ENCODE measurements around the gene SLC30A3.
"Not testable (repeated sequence)": the region's sequence is repeated elsewhere in the genome, so short reads cannot be mapped to it uniquely, and the experiment has no call there.

The SLC30A3 gene

DNA sequence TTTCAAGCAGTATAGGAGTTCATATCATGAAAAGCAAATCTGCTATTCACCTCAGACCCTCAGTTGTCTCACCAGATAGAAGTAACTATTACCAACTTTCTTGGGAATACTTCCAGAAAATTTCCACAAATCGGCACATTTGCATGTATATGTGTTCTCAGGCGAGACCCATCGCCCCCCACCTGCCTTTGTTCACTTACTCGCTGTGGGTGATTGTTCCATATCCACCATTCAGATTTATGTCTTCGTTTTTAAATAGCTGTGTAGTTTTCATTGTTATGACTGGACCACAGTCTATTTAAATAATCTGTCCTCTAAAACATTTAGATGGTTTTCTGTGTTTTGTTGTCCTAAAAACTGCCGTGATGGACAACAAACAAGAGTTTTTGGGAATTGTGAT lies 22.6 kb upstream of the SLC30A3 start:
- in situ Hi-C loops (cut with HindIII; ENCODE audit: low sequenced_read_pairs), result no loop called here

DNA sequence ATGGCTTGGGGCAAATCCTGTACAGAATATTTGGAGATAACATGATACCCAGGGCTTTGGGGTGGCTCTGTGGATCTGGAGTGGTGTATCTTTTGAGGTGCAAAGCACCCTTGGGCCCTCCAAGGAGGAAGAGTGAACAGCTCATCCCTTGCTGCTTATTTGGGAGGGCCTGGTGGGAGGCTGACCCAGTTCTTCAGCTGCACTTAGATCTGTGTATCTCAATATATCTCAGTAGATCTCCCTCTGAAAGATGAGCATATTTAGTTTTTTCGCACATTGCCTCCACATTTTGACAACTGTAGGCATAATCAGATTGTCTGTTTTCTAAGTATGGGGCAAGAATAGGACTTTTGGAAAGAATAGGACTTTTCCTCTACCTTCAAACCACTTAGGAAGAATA lies 22.1 kb upstream of the SLC30A3 start:
- in situ Hi-C loops (cut with HindIII; ENCODE audit: low sequenced_read_pairs), result no loop called here

DNA sequence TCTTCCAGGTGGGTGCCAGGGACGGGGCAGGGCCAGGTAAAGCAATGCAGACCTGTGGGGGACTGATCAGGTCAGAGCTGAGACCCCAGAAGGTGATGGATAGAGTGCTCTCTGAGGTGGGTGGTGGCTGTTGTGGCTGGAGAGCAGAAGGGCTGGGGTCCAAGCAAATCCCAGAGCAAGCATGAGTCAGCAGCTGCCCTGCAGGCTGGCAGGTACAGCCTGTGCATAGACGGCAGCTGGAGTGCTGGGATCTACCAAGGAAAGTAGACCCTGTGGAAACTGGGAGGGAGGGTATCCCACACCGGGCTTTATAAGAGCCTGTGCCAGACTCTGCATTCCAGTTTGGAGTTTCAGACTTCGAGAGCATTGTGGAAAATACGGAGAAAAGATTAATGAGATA lies 20.0 kb upstream of the SLC30A3 start:
- in situ Hi-C loops (cut with HindIII; ENCODE audit: low sequenced_read_pairs), result no loop called here

DNA sequence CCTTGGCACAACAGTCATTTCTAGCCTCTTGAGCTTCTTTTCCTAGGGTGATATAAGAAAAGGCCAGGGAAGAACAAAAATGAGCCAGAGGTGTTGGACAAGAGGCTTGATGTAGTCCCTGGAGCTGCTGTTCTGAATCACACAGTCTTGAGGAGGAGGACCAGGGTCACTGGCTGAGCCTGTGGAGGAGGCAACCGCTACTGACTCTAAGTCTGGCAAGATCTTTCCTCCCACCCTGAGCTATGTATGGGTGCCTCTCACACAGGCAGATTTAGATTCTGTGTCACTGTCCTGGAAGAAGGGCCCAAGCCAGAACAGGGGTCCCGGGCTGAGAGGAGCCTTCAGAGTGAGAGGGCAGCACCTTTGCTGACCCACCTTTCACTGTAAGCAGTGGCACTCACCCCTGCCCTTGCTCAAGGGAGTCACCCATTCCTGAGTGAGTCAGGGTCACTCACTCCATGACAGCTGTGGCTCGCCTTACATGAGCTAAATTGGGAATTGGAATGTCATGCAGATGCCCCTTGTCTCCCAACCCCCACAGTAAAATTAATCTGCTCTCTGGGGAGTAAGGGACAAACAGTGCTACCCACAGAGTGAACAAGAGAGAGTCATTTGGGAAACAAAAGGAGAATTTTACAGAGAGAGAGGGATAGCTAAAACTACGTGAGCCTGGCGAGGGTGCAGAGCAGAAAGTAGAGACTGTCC lies 19.2 kb upstream of the SLC30A3 start, which contains the start of gene TRIM54:
TRIM54 (plus strand) TSS at position 575 of the 705 bp plus-strand sequence. CDS start 303 bp downstream, outside the sequence.
- in situ Hi-C loops (cut with HindIII; ENCODE audit: low sequenced_read_pairs), result no loop called here

DNA sequence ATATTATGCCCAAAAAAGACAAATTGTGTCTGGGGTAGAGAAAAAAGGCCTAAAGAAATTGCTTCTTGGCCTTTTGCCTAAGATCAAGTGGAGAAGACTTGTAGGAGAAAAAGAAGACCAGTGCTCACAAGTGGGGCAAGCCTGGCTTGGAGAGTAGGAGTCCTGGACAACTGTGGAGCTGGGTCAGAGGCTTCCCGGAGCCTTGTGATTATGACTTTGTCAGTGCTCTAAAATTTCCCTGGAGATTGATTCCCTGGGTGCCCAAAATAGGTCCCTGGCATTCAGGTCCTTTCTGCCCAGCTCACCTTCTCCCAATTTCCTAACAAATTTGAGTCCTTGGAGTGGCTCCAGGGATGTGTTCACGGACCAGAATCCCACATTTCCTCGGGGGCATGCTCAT lies 18.6 kb upstream of the SLC30A3 start:
- in situ Hi-C loops (cut with HindIII; ENCODE audit: low sequenced_read_pairs), result no loop called here

DNA sequence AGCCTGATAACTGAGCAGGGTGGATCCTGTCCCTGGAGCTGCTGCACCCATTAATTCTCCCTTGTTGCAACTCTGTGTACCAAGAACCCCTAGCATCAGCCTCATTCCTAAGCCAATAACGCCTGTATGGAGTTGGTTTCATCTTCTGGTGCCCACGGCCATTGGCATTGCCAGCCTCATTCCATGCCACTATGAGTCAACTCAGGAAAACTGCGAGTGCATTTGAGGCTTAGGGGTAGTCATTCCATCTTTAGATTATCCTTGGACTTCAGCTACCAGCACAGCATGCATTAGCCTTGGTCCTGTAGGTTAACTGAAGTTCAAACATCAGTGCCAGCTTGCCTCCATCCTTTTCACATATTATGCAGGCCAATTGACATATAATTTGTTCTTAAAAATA lies 18.0 kb upstream of the SLC30A3 start:
- in situ Hi-C loops (cut with HindIII; ENCODE audit: low sequenced_read_pairs), result no loop called here

DNA sequence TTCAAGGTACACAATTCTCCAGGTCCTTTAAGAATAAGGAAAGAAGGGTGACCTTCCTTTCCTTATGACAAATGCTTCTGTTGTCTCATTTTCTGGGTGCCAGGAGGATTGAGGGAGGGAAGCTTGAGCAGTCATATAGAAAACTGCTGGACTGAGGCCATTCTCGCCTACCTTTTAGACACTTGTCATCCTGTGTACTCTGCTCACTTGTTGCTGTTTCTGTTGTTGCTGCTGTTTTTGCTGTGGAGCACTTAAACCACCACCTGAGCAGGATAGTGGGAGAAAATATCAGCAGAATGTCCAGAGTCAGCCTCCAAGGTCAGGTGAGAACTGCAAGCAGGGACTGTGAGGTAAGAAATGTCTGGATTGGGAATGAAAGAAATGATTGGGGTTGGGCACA lies 15.2 kb upstream of the SLC30A3 start:
- in situ Hi-C loops (cut with HindIII; ENCODE audit: low sequenced_read_pairs), result no loop called here

DNA sequence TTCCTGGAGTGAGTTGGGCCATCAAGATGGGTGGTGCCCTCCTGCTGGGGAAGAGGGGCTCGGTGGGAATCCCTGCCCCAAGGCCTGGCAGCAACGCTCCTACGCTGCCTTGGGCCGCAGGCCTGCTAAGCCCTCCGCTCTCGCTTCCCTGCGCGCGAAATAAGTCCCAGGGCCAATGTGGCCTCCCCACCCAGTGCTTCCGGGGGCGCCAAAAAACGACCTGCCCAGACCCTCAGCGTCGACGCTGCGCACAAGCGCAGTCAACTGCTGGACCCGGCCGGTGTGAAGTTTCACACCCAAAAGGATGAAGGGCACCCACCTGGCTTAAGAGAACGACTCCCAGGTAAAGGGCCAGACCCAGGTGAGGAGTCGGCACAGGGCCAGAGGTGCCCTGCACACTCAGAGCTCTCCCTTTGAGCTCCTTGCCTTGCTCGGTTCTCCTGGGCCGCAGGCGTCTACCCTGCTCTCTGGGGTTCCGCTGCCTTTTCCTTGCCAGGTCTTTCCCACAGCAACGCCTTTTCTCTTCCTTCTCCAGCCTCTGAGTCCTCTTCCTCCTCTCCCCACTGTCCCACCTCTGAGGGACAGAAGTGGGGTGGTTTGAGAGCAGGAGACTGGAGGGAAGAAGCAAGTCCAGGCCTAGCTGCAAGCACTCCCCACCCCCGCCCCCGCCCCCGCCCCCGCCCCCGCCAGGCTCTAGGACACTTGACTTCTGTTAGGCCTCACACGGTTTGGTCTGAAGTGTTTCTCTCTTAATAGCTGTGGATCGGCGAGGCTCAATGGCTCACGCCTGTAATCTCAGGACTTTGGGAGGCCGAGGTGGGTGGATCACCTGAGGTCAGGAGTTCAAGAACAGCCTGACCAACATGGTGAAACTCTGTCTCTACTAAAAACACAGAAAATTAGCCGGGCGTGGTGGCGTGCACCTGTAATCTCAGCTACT lies 12.6 kb upstream of the SLC30A3 start, which contains the start of gene DNAJC5G:
DNAJC5G (plus strand) TSS at position 223 of the 940 bp plus-strand sequence. CDS start 1,296 bp downstream, outside the sequence.
- in situ Hi-C loops (cut with HindIII; ENCODE audit: low sequenced_read_pairs), result no loop called here

DNA sequence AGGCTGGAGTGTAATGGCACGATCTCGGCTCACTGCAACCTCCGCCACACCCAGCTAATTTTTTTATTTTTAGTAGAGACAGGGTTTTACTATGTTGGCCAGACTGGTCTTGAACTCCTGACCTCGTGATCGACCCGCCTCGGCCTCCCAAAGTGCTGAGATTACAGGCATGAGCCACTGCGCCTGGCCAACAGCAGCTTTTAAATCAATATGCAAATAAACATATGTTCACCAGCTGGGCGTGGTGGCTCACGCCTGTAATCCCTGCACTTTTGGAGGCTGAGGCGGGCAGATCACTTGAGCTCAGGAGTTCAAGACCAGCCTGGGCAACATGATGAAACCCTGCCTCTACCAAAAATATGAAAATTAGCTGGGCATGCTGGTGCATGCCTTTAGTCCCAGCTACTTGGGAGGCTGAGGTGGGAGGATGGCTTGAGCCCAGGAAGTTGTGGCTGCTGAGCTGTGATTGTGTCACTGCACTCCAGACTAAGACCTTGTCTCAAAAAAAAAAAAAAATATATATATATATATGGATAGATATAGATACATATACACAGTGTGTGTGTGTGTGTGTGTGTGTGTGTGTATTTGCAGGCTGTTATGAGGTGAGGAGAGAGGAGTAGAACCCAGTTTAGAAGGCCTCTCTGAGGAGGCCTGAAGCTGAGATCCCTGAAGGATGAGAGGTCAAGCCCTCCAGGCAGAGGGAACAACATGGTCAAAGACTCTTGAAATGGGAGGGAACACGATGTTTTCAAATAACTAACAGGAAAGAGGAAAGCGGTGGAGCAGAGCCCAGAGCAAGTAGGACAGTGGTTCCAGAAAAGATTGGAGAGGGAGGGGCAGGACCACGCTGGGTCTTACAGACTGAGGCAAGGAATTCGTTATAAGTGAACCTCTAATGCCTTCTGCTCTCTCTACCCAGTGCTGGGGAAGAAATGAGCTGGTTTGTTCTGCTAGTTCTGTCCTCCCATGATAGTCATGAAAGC lies 10.0 kb upstream of the SLC30A3 start:
- in situ Hi-C loops (cut with HindIII; ENCODE audit: low sequenced_read_pairs), result not testable (repeated sequence)

DNA sequence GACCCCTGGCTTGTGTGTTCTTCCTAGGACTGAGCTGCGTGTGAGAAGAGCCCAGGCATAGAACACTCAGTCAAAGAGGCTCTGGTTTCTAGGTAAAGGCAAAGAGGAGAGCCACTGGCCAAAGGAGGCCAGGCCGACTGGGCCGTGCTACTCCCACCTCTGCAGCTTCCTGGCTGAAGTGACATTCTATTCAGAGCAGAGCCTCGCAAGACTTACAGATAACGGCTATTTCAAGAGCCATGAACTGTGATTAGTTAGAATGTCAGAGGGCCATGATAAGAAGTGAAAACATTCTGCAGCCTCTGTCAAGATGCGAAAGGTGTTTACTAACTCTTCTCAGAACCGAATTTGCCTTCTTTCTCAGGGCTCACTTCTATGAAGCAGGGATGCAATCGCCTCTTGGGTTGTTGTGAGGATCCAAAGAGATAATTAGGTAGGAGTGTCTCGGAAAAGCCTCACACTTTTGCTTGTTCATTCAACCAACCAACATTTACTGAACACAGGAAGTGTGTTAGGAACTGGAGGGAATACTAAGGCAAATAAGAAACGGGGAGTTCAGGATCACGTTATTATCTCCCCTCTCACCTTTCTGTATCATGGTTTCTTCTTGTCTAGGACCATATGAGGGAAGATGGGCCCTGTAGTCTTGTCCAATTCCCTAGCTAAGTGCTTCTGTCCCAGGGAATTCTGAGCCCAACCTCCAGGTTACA lies 8.9 kb upstream of the SLC30A3 start:
- in situ Hi-C loops (cut with HindIII; ENCODE audit: low sequenced_read_pairs), result no loop called here

DNA sequence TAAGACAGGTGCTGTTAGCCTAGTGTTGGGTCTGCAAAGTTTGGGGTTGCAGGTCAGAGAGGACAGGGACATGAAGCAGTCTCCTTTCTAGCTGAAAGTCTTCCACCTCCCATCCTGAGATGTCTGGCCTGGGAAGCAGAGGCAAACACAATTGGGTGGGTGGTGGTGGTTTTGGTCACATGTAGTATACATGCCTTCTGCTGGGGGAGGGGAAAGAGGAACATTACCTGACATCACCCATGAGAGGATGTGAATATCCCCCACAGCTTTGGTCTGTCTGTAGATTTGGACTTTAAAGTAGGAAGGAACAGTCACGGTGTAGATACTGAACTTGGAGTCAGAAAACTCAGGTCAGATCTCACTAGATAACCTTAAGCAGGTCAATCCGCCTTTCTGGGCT lies 7.8 kb upstream of the SLC30A3 start:
- in situ Hi-C loops (cut with HindIII; ENCODE audit: low sequenced_read_pairs), result no loop called here

DNA sequence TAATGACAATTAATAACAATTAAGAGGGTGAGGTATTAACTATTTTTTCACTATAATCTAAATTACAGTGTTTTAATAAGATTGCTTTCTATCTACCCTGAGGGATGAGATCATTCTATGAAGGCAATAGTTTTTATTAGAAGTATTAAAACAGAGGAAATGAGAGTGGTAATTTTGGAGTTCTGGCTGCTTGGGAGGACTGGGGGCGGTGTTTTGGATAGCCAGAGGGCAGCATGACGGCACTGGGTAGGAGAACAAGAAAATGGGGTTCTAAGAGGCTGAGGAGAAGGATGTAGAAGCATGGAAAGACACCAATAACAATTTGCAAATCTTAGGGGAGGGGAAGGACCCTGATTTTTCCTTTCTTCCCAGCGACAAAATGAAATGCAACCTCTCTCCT lies 7.3 kb upstream of the SLC30A3 start:
- in situ Hi-C loops (cut with HindIII; ENCODE audit: low sequenced_read_pairs), result no loop called here

DNA sequence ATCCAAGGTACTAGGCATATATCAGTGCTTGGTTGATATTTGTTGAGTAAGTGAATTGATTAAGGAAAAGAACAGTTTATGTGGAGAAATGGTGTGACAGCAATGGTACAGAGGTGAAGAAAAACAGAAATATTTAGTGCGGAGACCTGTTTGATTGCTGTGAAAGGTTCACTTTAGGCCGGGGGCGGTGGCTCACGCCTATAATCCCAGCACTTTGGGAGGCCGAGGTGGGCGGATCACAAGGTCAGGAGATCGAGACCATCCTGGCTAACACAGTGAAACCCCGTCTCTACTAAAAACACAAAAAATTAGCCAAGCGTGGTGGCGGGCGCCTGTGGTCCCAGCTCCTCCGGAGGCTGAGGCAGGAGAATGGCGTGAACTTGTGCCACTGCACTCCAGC lies 5.4 kb upstream of the SLC30A3 start:
- in situ Hi-C loops (cut with HindIII; ENCODE audit: low sequenced_read_pairs), result not testable (repeated sequence)

DNA sequence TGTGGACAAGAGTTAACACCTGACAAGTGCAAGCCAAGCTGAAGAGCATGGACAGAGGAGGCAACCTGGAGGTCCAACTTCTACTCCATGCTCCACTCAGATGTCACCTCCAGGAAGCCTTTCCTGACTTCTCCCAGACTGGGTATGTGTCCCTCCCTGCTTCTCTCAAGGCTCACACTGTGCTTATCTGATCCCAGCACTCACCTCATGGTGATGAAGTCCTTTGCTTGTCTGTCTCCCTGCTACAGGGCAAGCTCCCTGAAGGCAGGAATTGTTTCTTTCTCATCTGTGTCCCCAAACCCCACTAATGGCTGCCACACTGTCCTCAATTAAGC lies 2.7 kb upstream of the SLC30A3 start:
- in situ Hi-C loops (cut with HindIII; ENCODE audit: low sequenced_read_pairs), result no loop called here

DNA sequence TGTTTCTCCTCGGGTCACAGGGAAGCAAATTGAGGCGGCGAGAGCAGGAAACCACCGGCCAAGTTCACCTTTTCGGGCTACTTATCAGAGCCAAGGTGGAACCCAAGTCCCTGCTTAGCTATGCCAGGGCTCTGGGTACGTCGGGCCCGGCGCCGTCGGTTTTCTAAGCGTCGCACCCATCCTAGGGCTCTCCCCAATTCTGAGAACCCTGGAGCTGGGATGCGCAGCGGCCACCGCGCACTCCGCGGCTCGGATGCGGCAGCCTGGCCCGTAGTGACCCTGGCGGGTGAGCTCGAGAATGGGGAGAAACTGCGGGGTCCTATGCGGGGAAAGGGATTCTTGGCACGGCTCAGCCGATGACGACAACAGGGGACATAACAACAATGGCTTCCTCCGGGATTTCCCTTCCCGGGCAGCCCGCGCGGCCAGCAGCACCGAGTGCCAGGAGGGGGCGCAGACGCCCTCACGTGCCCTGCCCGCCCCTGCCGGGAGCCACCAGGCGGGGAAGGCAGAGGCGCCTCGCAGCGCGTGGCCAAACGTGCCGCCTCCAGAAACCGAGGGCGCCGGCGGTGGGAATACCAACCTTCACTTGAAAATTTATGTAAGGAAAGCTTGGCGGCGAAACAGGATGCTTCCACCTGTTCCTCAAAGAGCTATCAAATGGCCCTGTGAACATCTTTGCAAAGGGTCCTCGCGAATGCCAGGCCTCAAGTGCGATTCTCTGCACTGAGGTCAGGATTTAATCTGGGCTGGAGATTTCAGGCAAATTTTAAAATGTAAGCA lies 2.1 kb upstream of the SLC30A3 start:
- in situ Hi-C loops (cut with HindIII; ENCODE audit: low sequenced_read_pairs), result no loop called here

DNA sequence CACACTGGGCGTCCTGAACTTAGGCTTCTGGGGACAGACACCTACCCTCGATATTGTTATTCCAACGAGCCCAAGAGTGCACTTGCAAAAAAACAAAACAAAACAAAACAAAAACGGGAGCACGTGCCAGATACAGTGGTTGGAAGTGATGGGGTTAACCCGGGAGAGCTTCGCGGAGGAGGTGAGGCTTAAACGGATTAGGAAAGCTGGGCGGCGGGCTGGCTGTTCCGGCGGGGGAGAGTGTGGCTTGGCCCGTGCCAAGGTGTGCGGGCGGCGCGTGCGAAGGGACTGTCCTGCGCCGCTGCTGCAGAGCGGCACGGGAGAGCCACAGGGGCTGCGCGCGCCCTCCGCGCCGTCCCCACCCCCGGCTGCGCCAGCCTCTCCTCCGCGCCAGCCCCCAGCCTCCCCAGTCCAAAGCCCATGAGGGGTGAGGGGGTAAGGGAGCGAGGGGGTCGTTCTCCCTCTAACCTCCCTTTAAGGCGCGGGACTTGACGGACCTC lies 1.5 kb upstream of the SLC30A3 start:
- in situ Hi-C loops (cut with HindIII; ENCODE audit: low sequenced_read_pairs), result no loop called here

DNA sequence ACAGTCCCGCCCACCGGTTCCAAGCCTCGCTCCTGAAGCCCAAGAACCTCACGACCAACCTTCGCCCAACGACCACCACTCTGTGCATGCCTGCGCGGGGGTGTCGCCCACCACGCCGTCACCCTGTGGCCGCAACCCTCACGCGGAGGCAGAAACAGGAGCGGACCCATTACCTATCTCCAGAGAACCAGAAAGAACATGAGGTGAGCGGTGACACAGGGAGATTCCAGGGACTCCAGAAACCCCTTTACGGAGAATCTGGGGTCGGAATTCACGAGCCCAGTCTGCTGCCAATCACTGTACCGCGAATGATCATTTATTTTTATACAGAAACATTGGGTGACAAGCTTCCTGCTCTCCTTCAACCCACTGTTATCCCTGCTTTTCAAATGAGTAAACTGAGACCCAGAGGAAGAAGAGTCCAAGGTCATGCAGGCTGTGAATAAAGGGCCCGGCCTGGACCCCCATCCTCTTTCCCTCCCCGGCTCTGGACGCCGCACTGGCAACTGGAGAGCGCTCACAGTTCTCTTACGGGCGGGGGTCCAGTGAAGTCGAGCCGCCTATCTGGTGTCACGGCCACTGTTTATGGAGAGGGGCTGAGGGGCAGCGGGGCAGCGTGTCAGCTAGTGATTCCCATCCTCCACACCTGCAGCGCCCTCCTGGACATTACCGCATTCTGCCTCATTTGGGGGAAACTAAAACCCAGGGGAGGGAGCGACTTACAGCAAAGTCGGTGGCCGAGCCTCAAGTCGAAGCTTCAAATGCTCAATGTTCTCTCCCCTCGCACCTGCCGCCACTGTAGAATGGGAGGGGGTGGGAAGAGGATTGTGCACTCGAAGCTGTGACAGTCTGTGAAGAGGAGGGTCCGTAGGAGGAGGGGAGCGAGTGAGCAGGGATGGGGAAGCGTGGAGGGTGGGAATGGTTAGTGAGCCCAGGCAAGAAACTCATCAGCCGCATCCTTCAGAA lies 723 bp upstream of the SLC30A3 start:
- in situ Hi-C loops (cut with HindIII; ENCODE audit: low sequenced_read_pairs), result no loop called here

DNA sequence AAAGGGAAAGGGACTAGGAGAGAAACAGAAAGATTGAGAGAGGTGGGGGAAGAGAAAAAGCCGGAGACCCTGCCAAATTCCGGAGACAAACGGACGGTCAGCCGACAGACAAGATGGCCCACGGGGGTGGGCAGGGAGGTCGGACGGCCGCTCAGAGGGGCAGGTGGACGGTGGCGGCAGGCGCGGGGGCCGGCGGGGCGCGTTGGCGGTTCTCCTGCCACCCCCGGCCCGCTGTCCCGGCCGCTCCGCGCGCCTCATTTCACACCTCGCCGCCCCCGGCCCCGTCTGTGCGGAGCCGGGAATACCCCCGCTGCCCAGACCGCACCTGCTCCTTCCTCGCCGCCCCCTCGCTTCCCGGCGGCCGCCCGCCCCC lies 935 bp downstream of the SLC30A3 start:
- in situ Hi-C loops (cut with HindIII; ENCODE audit: low sequenced_read_pairs), result no loop called here

Measured in endothelial cell of hepatic sinusoid (primary cell).